Measurements from ENCODE around the gene ETS1.

The ETS1 gene

GRCh38 chr11:128517451-128518230, 69.7 kb downstream of the ETS1 start:
- no peaks in the 10 kb centered on the region for H3K27me3 ChIP-seq (ENCODE audit: insufficient read depth, low read depth)
- no peak overlapping the region for H2AFZ ChIP-seq (ENCODE audit: low read depth)
- H3K4me2 ChIP-seq = peak overlapping the region; percentile 96; the same call in 1 of the 2 replicates
- H3K4me3 ChIP-seq (IDR thresholded peaks at IDR 0.05; ENCODE audit: insufficient read depth, low read depth, low read length) = no peak overlapping the region
- H3K4me1 ChIP-seq (ENCODE audit: low read depth, poor library complexity, severe bottlenecking) = peaks cover 66% of the 10 kb centered on the region
- H3K27ac ChIP-seq = no peak overlapping the region
- TF ChIP-seq, protein P1, sequence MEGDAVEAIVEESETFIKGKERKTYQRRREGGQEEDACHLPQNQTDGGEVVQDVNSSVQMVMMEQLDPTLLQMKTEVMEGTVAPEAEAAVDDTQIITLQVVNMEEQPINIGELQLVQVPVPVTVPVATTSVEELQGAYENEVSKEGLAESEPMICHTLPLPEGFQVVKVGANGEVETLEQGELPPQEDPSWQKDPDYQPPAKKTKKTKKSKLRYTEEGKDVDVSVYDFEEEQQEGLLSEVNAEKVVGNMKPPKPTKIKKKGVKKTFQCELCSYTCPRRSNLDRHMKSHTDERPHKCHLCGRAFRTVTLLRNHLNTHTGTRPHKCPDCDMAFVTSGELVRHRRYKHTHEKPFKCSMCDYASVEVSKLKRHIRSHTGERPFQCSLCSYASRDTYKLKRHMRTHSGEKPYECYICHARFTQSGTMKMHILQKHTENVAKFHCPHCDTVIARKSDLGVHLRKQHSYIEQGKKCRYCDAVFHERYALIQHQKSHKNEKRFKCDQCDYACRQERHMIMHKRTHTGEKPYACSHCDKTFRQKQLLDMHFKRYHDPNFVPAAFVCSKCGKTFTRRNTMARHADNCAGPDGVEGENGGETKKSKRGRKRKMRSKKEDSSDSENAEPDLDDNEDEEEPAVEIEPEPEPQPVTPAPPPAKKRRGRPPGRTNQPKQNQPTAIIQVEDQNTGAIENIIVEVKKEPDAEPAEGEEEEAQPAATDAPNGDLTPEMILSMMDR (conservative IDR thresholded peaks at IDR 0.05; ENCODE audit: low read depth, low read length) = no peak
- no peaks in the 10 kb centered on the region for H3K36me3 ChIP-seq (ENCODE audit: insufficient read depth)
- no peak overlapping the region for H3K9ac ChIP-seq
- peaks cover 94% of the 10 kb centered on the region for H3K79me2 ChIP-seq (ENCODE audit: insufficient read depth, low read depth)
- H4K20me1 ChIP-seq (ENCODE audit: insufficient read depth) = no peaks in the 10 kb centered on the region; the same call in 1 of the 2 replicates

- no peaks in the 10 kb centered on the region for H3K36me3 ChIP-seq (ENCODE audit: insufficient read depth)
- no peak overlapping the region for H3K9ac ChIP-seq
- no peak overlapping the region for H3K4me3 ChIP-seq (IDR thresholded peaks at IDR 0.05; ENCODE audit: insufficient read depth, low read depth, low read length)
- H3K4me1 ChIP-seq (ENCODE audit: low read depth, poor library complexity, severe bottlenecking) = peaks cover 66% of the 10 kb centered on the region
- H3K4me2 ChIP-seq = peak overlapping the region; percentile 96; the same call in 1 of the 2 replicates
- TF ChIP-seq, protein P1 (conservative IDR thresholded peaks at IDR 0.05; ENCODE audit: low read depth, low read length) = no peak
- no peaks in the 10 kb centered on the region; the same call in 1 of the 2 replicates for H4K20me1 ChIP-seq (ENCODE audit: insufficient read depth)
- no peak overlapping the region for H3K27ac ChIP-seq
- peaks cover 100% of the 10 kb centered on the region for H3K79me2 ChIP-seq (ENCODE audit: insufficient read depth, low read depth)
- no peak overlapping the region for H2AFZ ChIP-seq (ENCODE audit: low read depth)
- no peaks in the 10 kb centered on the region for H3K27me3 ChIP-seq (ENCODE audit: insufficient read depth, low read depth)
Measured at GRCh38 chr11:128516886-128517285, 70.5 kb downstream of the ETS1 start.

GRCh38 chr11:128515826-128516778, 71.3 kb downstream of the ETS1 start:
- Histone ChIP-seq H3K27ac (no peak overlapping the region), H3K4me3 (IDR thresholded peaks at IDR 0.05; ENCODE audit: insufficient read depth, low read depth, low read length) (no peak overlapping the region), H3K4me1 (ENCODE audit: low read depth, poor library complexity, severe bottlenecking) (peaks cover 71% of the 10 kb centered on the region), H3K27me3 (ENCODE audit: insufficient read depth, low read depth) (no peaks in the 10 kb centered on the region), H3K36me3 (ENCODE audit: insufficient read depth) (no peaks in the 10 kb centered on the region), H4K20me1 (ENCODE audit: insufficient read depth) (no peaks in the 10 kb centered on the region; the same call in 1 of the 2 replicates), H2AFZ (ENCODE audit: low read depth) (no peak overlapping the region), H3K9ac (no peak overlapping the region), H3K4me2 (no peak overlapping the region), H3K79me2 (ENCODE audit: insufficient read depth, low read depth) (peaks cover 100% of the 10 kb centered on the region)
- TF ChIP-seq, protein P1 (conservative IDR thresholded peaks at IDR 0.05; ENCODE audit: low read depth, low read length) = no peak

DNA sequence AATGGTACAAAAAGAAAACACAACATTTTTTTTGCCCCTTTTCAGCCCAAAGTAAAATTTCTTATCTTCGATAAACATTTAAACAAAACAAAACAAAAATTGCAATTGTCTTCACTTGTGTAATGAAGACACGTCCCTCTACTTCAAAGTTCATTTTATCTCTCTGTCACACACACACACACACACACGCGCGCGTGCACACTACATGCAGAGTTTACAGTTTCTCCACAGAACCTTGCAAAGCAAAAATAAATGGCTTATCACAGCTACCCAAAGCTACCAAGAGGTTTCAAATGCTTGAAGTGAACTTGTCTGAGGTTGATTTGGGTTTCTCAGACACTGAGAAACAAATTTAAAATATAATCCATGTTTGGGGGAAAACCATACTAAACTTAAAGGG, 72.3 kb downstream of the ETS1 start:
- H2AFZ ChIP-seq (ENCODE audit: low read depth) = no peak overlapping the region
- no peak overlapping the region for H3K4me2 ChIP-seq
- no peaks in the 10 kb centered on the region for H3K36me3 ChIP-seq (ENCODE audit: insufficient read depth)
- TF ChIP-seq, protein P1 (conservative IDR thresholded peaks at IDR 0.05; ENCODE audit: low read depth, low read length) = no peak
- H3K4me3 ChIP-seq (IDR thresholded peaks at IDR 0.05; ENCODE audit: insufficient read depth, low read depth, low read length) = no peak overlapping the region
- peaks cover 100% of the 10 kb centered on the region for H3K79me2 ChIP-seq (ENCODE audit: insufficient read depth, low read depth)
- no peaks in the 10 kb centered on the region; the same call in 1 of the 2 replicates for H4K20me1 ChIP-seq (ENCODE audit: insufficient read depth)
- no peak overlapping the region for H3K27ac ChIP-seq
- no peaks in the 10 kb centered on the region for H3K27me3 ChIP-seq (ENCODE audit: insufficient read depth, low read depth)
- peaks cover 67% of the 10 kb centered on the region for H3K4me1 ChIP-seq (ENCODE audit: low read depth, poor library complexity, severe bottlenecking)
- H3K9ac ChIP-seq = no peak overlapping the region
